ENCODE results near the gene ANLN. TPM values are rescaled to one million over a fixed set of nuclear protein-coding genes. Genes with fewer than 3 reads are reported as not detected.
"Not testable (repeated sequence)": the region's sequence is repeated elsewhere in the genome, so short reads cannot be mapped to it uniquely, and the experiment has no call there.

The ANLN gene
- total RNA-seq, 1 experiment from 2014 or later: 81.1 TPM

- TF ChIP-seq ZBTB43 (CRISPR knock-in tag; IDR thresholded peaks at IDR 0.05): no peak
- TF ChIP-seq CREM (CRISPR knock-in tag; IDR thresholded peaks at IDR 0.05): no peak
- no peak for TF ChIP-seq FOXJ3 (CRISPR knock-in tag; IDR thresholded peaks at IDR 0.05; ENCODE audit: borderline replicate concordance)
- TF ChIP-seq ZNF317 (CRISPR knock-in tag; IDR thresholded peaks at IDR 0.05; ENCODE audit: borderline replicate concordance, low read depth): no peak
- no peak for TF ChIP-seq NFYB (CRISPR knock-in tag; conservative IDR thresholded peaks at IDR 0.05; ENCODE audit: low read depth)
- no peak for TF ChIP-seq NFATC4 (CRISPR knock-in tag; IDR thresholded peaks at IDR 0.05)
- TF ChIP-seq PRRX2 (CRISPR knock-in tag; IDR thresholded peaks at IDR 0.05): no peak
- no peak for TF ChIP-seq ESRRA (CRISPR knock-in tag; IDR thresholded peaks at IDR 0.05; ENCODE audit: borderline replicate concordance)
Measured at GRCh38 chr7:36464271-36464670, 74.6 kb downstream of the ANLN start (continued).

GRCh38 chr7:36466001-36466400, 76.3 kb downstream of the ANLN start:
- not testable (repeated sequence) for H3K4me1 Mint-ChIP-seq
- CTCF ChIA-PET: interaction anchor here (0.9 kb wide), 1 partner anchor 7 kb away, joined by 3 read pairs; no protein-coding TSS in a partner anchor

GRCh38 chr7:36468370-36469101, 78.9 kb downstream of the ANLN start:
- Mint-ChIP-seq H3K36me3 (peaks cover 9% of the 10 kb centered on the region), H3K9me3 (peaks cover 24% of the 10 kb centered on the region), H3K27me3 (ENCODE audit: low read depth) (peaks cover 3% of the 10 kb centered on the region; the same call in 1 of the 2 replicates), H3K4me3 (no peak overlapping the region), H3K27ac (no peak overlapping the region), H3K4me1 (no peaks in the 10 kb centered on the region)
- DNase-seq (ENCODE audit: low spot score) (no peak), ATAC-seq (no peak)
- POLR2A ChIA-PET: no interaction called here
- CTCF ChIA-PET: no interaction called here
- no peak for TF ChIP-seq CBFB (CRISPR knock-in tag; IDR thresholded peaks at IDR 0.05; ENCODE audit: low read depth)
- no peak for TF ChIP-seq SP1 (CRISPR knock-in tag; conservative IDR thresholded peaks at IDR 0.05)
- TF ChIP-seq SMAD3 (CRISPR knock-in tag; IDR thresholded peaks at IDR 0.05; ENCODE audit: borderline replicate concordance): no peak
- no peak for TF ChIP-seq MYBL2 (CRISPR knock-in tag; IDR thresholded peaks at IDR 0.05)
- TF ChIP-seq AFF4 (CRISPR knock-in tag; IDR thresholded peaks at IDR 0.05; ENCODE audit: borderline replicate concordance): no peak
- TF ChIP-seq PREB (CRISPR knock-in tag; IDR thresholded peaks at IDR 0.05; ENCODE audit: borderline replicate concordance): no peak
- TF ChIP-seq ATF2 (CRISPR knock-in tag; IDR thresholded peaks at IDR 0.05; ENCODE audit: borderline replicate concordance, low read depth): no peak
- no peak for TF ChIP-seq MAX (CRISPR knock-in tag; IDR thresholded peaks at IDR 0.05)
- TF ChIP-seq CREB1 (CRISPR knock-in tag; IDR thresholded peaks at IDR 0.05): no peak
- TF ChIP-seq PRDM15 (CRISPR knock-in tag; IDR thresholded peaks at IDR 0.05): no peak
- no peak for TF ChIP-seq MLX (CRISPR knock-in tag; IDR thresholded peaks at IDR 0.05)

More at GRCh38 chr7:36466001-36466400, 76.3 kb downstream of the ANLN start:
- H3K27ac Mint-ChIP-seq; POLR2A ChIA-PET; H3K4me3 Mint-ChIP-seq; ATAC-seq; H3K27me3 Mint-ChIP-seq (ENCODE audit: low read depth); DNase-seq (ENCODE audit: low spot score); H3K36me3 Mint-ChIP-seq: not testable (repeated sequence)
- peaks cover 24% of the 10 kb centered on the region for H3K9me3 Mint-ChIP-seq

Data from WTC11 (cell line).